ENCODE results near the gene S100A3. TPM values are rescaled to one million over a fixed set of nuclear protein-coding genes. Genes with fewer than 3 reads are reported as not detected.
"Not testable (repeated sequence)": the region's sequence is repeated elsewhere in the genome, so short reads cannot be mapped to it uniquely, and the experiment has no call there.

Gene S100A3
- total and polyA plus RNA-seq, 4 donors: 3.0 to 8.0 (median 6.0) TPM

DNA sequence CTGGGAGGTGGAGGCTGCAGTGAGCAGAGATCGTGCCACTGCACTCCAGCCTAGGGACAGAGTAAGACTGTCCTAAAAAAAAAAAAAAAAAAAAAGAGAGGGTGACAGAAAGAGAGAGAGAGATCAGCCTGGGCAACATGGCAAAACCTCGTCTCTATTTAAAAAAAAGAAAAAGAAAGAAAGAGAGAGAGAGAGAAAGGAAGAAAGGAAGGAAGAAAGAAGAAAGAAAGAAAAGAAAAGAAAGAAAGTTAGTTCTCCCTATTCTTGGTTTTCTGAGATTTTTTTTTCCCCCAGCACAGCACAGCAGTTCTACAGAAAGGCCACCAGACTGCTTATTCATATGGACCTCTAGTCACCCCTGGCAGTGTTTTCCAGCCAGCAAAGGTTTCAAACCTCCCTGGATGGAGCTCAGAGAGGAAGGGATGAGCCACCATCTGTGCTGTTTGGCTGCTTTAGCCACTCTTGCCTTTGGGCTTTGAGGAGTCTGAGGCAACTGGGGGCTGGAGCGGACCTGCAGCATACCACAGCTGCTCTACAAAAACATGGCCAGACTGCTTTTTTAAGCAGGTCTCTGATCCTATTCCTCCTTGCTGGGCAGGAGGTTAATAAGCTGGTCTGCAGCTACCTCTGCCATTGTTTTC lies 23.9 kb downstream of the S100A3 start:
- DNase-seq (no peak), ATAC-seq (ENCODE audit: insufficient read depth, low FRiP score) (no peak)
- Histone ChIP-seq H3K9me3 (ENCODE audit: control insufficient read depth in 4 of 4, insufficient read depth in 3 of 4, low read length in 3 of 4) (no peaks in the 10 kb centered on the region), H3K4me1 (ENCODE audit: control insufficient read depth in 5 of 5, insufficient read depth in 5 of 5, low read length in 5 of 5) (peaks cover 0 to 9% (median 0%) of the 10 kb centered on the region in 5 donors), H3K4me3 (no peak overlapping the region), H3K27ac (ENCODE audit: low read depth in 1 of 2, low read length in 1 of 2) (no peak overlapping the region), H3K27me3 (ENCODE audit: control insufficient read depth in 3 of 3, insufficient read depth in 3 of 3, low read length in 2 of 3) (no peaks in the 10 kb centered on the region), H3K9ac (ENCODE audit: insufficient read depth in 1 of 2, low read length in 2 of 2) (no peak overlapping the region), H3K36me3 (ENCODE audit: control insufficient read depth in 4 of 4, insufficient read depth in 4 of 4, low read length in 4 of 4) (no peaks in the 10 kb centered on the region)
- 51 to 69% methylated on average over 3 of the region's 3 CpGs for WGBS, 2 donors
- TF ChIP-seq, protein P1, sequence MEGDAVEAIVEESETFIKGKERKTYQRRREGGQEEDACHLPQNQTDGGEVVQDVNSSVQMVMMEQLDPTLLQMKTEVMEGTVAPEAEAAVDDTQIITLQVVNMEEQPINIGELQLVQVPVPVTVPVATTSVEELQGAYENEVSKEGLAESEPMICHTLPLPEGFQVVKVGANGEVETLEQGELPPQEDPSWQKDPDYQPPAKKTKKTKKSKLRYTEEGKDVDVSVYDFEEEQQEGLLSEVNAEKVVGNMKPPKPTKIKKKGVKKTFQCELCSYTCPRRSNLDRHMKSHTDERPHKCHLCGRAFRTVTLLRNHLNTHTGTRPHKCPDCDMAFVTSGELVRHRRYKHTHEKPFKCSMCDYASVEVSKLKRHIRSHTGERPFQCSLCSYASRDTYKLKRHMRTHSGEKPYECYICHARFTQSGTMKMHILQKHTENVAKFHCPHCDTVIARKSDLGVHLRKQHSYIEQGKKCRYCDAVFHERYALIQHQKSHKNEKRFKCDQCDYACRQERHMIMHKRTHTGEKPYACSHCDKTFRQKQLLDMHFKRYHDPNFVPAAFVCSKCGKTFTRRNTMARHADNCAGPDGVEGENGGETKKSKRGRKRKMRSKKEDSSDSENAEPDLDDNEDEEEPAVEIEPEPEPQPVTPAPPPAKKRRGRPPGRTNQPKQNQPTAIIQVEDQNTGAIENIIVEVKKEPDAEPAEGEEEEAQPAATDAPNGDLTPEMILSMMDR (IDR thresholded peaks at IDR 0.05; ENCODE audit: control extremely low read depth, extremely low read depth): no peak

DNA sequence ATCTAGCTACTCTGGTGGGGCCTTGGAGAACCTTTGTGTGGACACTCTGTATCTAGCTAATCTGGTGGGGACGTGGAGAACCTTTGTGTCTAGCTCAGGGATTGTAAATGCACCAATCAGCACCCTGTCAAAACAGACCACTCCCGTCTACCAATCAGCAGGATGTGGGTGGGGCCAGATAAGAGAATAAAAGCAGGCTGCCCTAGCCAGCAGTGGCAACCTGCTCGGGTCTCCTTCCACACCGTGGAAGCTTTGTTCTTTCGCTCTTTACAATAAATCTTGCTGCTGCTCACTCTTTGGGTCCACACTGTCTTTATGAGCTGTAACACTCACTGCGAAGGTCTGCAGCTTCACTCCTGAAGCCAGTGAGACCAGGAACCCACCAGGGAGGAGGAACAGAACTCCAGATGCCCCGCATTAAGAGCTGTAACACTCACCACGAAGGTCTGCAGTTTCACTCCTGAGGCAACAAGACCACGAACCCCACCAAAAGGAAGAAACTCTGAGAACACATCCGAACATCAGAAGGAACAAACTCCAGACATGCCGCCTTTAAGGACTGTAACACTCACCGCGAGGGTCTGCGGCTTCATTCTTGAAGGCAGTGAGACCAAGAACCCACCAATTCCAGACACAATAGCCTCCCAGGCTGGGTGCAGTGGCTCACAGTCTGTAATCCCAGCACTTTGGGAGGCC lies 26.6 kb downstream of the S100A3 start:
- not testable (repeated sequence) for H3K36me3 ChIP-seq (ENCODE audit: control insufficient read depth in 4 of 4, insufficient read depth in 4 of 4, low read length in 4 of 4); H3K4me3 ChIP-seq; ATAC-seq (ENCODE audit: insufficient read depth, low FRiP score); H3K27me3 ChIP-seq (ENCODE audit: control insufficient read depth in 3 of 3, insufficient read depth in 3 of 3, low read length in 2 of 3); H3K9ac ChIP-seq (ENCODE audit: insufficient read depth in 1 of 2, low read length in 2 of 2); H3K4me1 ChIP-seq (ENCODE audit: control insufficient read depth in 5 of 5, insufficient read depth in 5 of 5, low read length in 5 of 5); DNase-seq; H3K27ac ChIP-seq (ENCODE audit: low read depth in 1 of 2, low read length in 1 of 2); H3K9me3 ChIP-seq (ENCODE audit: control insufficient read depth in 4 of 4, insufficient read depth in 3 of 4, low read length in 3 of 4)
- 71 to 76% methylated on average over 14 of the region's 14 CpGs for WGBS, 2 donors

DNA sequence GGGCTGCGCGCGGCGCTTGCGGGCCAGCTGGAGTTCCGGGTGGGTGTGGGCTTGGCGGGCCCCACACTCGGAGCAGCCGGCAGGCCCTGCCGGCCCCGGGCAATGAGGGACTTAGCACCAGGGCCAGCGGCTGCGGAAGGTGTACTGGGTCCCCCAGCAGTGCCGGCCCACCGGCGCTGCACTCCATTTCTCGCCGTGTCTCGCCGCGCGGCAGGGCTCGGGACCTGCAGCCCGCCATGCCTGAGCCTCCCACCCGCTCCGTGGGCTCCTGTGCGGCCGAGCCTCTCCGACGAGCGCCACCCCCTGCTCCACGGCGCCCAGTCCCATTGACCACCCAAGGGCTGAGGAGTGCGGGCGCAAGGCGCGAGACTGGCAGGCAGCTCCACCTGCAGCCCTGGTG lies 27.2 kb downstream of the S100A3 start:
- WGBS, 2 donors: 96 to 98% methylated on average over 37 of the region's 37 CpGs
- not testable (repeated sequence) for DNase-seq

DNA sequence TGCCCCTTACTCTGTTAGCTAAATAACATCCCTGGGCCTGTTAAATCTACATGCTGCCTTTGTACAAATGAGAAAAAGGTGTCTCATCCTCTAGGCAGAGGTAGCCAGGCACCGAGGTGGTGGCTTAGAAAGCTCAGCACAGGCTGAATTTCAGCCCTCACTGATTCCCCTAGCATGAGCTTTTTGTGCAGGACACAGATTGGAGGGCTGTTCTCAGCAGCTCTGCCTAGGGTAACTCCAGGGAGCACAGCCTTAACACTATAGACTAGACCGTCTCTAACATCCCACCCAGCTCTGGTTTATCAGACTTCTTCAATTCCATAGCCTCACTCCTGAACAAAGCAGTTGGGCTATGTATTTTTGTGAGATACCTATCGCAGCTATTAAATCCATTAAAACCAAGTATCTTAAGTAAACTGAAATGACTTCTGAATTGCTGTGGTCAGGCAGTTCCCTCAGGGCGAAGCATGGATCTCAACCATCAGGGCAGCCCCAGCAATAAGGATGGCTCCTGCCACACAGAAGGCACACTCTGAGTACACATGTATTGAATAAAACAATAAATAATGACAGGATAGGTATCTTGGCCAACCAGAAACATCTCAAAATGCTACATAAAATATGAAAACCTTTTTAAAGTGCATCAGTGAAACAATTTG lies 28.1 kb downstream of the S100A3 start:
- Histone ChIP-seq H3K4me1 (ENCODE audit: control insufficient read depth in 5 of 5, insufficient read depth in 5 of 5, low read length in 5 of 5) (peaks cover 0 to 1% (median 0%) of the 10 kb centered on the region in 5 donors), H3K4me3 (no peak overlapping the region), H3K9ac (ENCODE audit: insufficient read depth in 1 of 2, low read length in 2 of 2) (no peak overlapping the region), H3K9me3 (ENCODE audit: control insufficient read depth in 4 of 4, insufficient read depth in 3 of 4, low read length in 3 of 4) (no peaks in the 10 kb centered on the region), H3K36me3 (ENCODE audit: control insufficient read depth in 4 of 4, insufficient read depth in 4 of 4, low read length in 4 of 4) (no peaks in the 10 kb centered on the region), H3K27ac (ENCODE audit: low read depth in 1 of 2, low read length in 1 of 2) (no peak overlapping the region), H3K27me3 (ENCODE audit: control insufficient read depth in 3 of 3, insufficient read depth in 3 of 3, low read length in 2 of 3) (no peaks in the 10 kb centered on the region)
- WGBS, 2 donors: 88 to 97% methylated on average over 4 of the region's 4 CpGs
- ATAC-seq (ENCODE audit: insufficient read depth, low FRiP score) (no peak), DNase-seq (no peak)
- TF ChIP-seq, protein P1 (IDR thresholded peaks at IDR 0.05; ENCODE audit: control extremely low read depth, extremely low read depth): no peak

More for the DNA sequence above, 27.2 kb downstream of the S100A3 start:
- not testable (repeated sequence) for H3K9me3 ChIP-seq (ENCODE audit: control insufficient read depth in 4 of 4, insufficient read depth in 3 of 4, low read length in 3 of 4); H3K4me1 ChIP-seq (ENCODE audit: control insufficient read depth in 5 of 5, insufficient read depth in 5 of 5, low read length in 5 of 5); H3K36me3 ChIP-seq (ENCODE audit: control insufficient read depth in 4 of 4, insufficient read depth in 4 of 4, low read length in 4 of 4); H3K27ac ChIP-seq (ENCODE audit: low read depth in 1 of 2, low read length in 1 of 2); H3K9ac ChIP-seq (ENCODE audit: insufficient read depth in 1 of 2, low read length in 2 of 2); H3K27me3 ChIP-seq (ENCODE audit: control insufficient read depth in 3 of 3, insufficient read depth in 3 of 3, low read length in 2 of 3); ATAC-seq (ENCODE audit: insufficient read depth, low FRiP score); H3K4me3 ChIP-seq

DNA sequence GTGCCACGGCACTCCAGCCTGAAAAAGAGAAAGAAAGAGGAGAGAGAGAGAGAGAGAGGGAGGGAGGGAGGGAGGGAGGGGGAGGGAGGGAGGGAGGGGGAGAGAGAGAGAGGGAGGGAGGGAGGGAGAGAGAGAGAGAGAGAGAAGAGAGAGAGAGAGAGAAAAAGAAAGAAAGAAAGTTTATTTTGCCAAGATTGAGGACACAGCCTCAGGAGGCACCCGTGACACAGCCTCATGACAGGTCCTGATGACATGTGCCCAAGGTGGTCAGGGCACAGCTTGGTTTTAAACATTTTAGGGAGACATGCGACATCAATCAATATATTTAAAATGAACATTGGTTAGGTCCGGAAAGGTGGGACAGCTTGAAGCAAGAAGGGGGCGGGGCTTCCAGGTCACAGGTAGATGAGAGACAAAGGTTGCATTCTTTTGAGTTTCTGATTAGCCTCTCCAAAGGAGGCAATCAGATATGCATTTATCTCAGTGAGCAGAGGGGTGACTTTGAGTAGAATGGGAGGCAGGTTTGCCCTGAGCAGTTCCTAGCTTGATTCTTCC lies 28.8 kb downstream of the S100A3 start:
- not testable (repeated sequence) for H3K4me3 ChIP-seq; H3K36me3 ChIP-seq (ENCODE audit: control insufficient read depth in 4 of 4, insufficient read depth in 4 of 4, low read length in 4 of 4); H3K4me1 ChIP-seq (ENCODE audit: control insufficient read depth in 5 of 5, insufficient read depth in 5 of 5, low read length in 5 of 5); DNase-seq; H3K9me3 ChIP-seq (ENCODE audit: control insufficient read depth in 4 of 4, insufficient read depth in 3 of 4, low read length in 3 of 4); H3K27me3 ChIP-seq (ENCODE audit: control insufficient read depth in 3 of 3, insufficient read depth in 3 of 3, low read length in 2 of 3); H3K27ac ChIP-seq (ENCODE audit: low read depth in 1 of 2, low read length in 1 of 2); ATAC-seq (ENCODE audit: insufficient read depth, low FRiP score); H3K9ac ChIP-seq (ENCODE audit: insufficient read depth in 1 of 2, low read length in 2 of 2)
- WGBS, 2 donors: 84 to 89% methylated on average over 5 of the region's 5 CpGs

Measured in lung (tissue), 12 donors.